Esophagus squamous epithelium (tissue), 4 donors: ENCODE data around the gene LRP1.

Experiments
- CTCF ChIP-seq, 6 experiments: fragments of 450-650 bp in 4 of 6; fragments of 200-600 bp in 2 of 6; sonication (generic) in 2 of 6; IDR thresholded peaks; one replicate each; pipeline ENCODE4 v1.5.1; 2016 to 2019; ENCODE audit warnings: antibody characterized with exemption in 6 of 6, mild to moderate bottlenecking in 4 of 6, moderate library complexity in 4 of 6
- POLR2A ChIP-seq, 4 donors: fragments of 450-650 bp; IDR thresholded peaks; one replicate each; pipeline ENCODE4 v1.6.1; 2017; ENCODE audit warnings: antibody characterized with exemption in 4 of 4, mild to moderate bottlenecking in 4 of 4, moderate library complexity in 3 of 4

- no peak for TF ChIP-seq CTCF (IDR thresholded peaks at IDR 0.05)
- peak in 1 of 4 donors; percentile 49 for TF ChIP-seq POLR2A (IDR thresholded peaks at IDR 0.05)
These were observed 17.9 kb upstream of the LRP1 start for GRCh38 chr12:57110104-57111030.
